ENCODE measurements around the gene CDYL.
"Not testable (repeated sequence)": the region's sequence is repeated elsewhere in the genome, so short reads cannot be mapped to it uniquely, and the experiment has no call there.

CDYL gene

GRCh38 chr6:4848382-4849068, 72.3 kb downstream of the CDYL start:
- no peak for DNase-seq

GRCh38 chr6:4849226-4850022, 73.2 kb downstream of the CDYL start:
- DNase-seq = no peak

- no peak for DNase-seq
Measured at GRCh38 chr6:4851035-4851434, 74.8 kb downstream of the CDYL start.

GRCh38 chr6:4852186-4852585, 76.0 kb downstream of the CDYL start:
- not testable (repeated sequence) for DNase-seq

- DNase-seq = no peak
Measured at GRCh38 chr6:4852938-4853337, 76.7 kb downstream of the CDYL start.

- DNase-seq = no peak
Measured at GRCh38 chr6:4853349-4853748, 77.1 kb downstream of the CDYL start.

- no peak for DNase-seq
Measured at GRCh38 chr6:4853782-4854511, 77.7 kb downstream of the CDYL start.

GRCh38 chr6:4856785-4857184, 80.6 kb downstream of the CDYL start:
- DNase-seq = no peak

GRCh38 chr6:4858194-4859015, 82.2 kb downstream of the CDYL start:
- no peak for DNase-seq

- DNase-seq = no peak
Measured at GRCh38 chr6:4860387-4860786, 84.2 kb downstream of the CDYL start.

GRCh38 chr6:4861564-4861963, 85.4 kb downstream of the CDYL start:
- DNase-seq = peak; percentile 44

GRCh38 chr6:4864519-4864918, 88.3 kb downstream of the CDYL start:
- no peak for DNase-seq

- DNase-seq = not testable (repeated sequence)
Measured at GRCh38 chr6:4865006-4865405, 88.8 kb downstream of the CDYL start.

GRCh38 chr6:4870821-4871494, 94.8 kb downstream of the CDYL start:
- no peak for DNase-seq

GRCh38 chr6:4871825-4872224, 95.6 kb downstream of the CDYL start:
- DNase-seq = no peak

- DNase-seq = no peak
Measured at GRCh38 chr6:4872841-4873240, 96.6 kb downstream of the CDYL start.

GRCh38 chr6:4873928-4874327, 97.7 kb downstream of the CDYL start:
- DNase-seq = no peak

- no peak for DNase-seq
Measured at GRCh38 chr6:4879741-4880275, 103.6 kb downstream of the CDYL start.

- no peak for DNase-seq
Measured at GRCh38 chr6:4880363-4880762, 104.2 kb downstream of the CDYL start.

- DNase-seq = peak; percentile 59
Measured at GRCh38 chr6:4883298-4883697, 107.1 kb downstream of the CDYL start.

GRCh38 chr6:4884646-4885340, 108.6 kb downstream of the CDYL start:
- DNase-seq = no peak

Measured in DMS79 treated with DMSO at 0.1 percent for 48 hours (cell line).